ENCODE measurements around the gene R3HCC1L. TPM values are rescaled to one million over a fixed set of nuclear protein-coding genes. Genes with fewer than 3 reads are reported as not detected.

Gene R3HCC1L
- total and polyA plus RNA-seq, 9 of the 15 experiments (the other 6 are each of a cell fraction or from before 2014, with no cell fraction given) = 9.1 to 17.8 (median 12.6) TPM

- TF ChIP-seq MEF2A (IDR thresholded peaks at IDR 0.05; ENCODE audit: control insufficient read depth, low read depth, low read length) (no peak), HDAC3 (IDR thresholded peaks at IDR 0.05; ENCODE audit: borderline replicate concordance, partially characterized antibody) (no peak), ASH1L (IDR thresholded peaks at IDR 0.05; ENCODE audit: borderline replicate concordance, low read depth, partially characterized antibody) (no peak), WHSC1 (IDR thresholded peaks at IDR 0.05; ENCODE audit: low read length) (no peak)
Measured at GRCh38 chr10:98110356-98110755, 24.1 kb upstream of the R3HCC1L start (continued).

- Histone ChIP-seq H3K27me3 (ENCODE audit: control insufficient read depth in 2 of 2, insufficient read depth in 2 of 2, low read length in 2 of 2) (peaks cover 2 to 11% of the 10 kb centered on the region in 2 experiments; a peak in 3 of 5 replicates), H3K9me3 (replicated peaks; ENCODE audit: control insufficient read depth, insufficient read depth, low read depth, low read length) (no peaks in the 10 kb centered on the region), H3K79me2 (ENCODE audit: control insufficient read depth, insufficient read depth, low read length) (no peaks in the 10 kb centered on the region), H3K4me1 (replicated peaks in 1 of 2; ENCODE audit: control insufficient read depth in 2 of 2, insufficient read depth in 2 of 2, low read length in 2 of 2) (no peaks in the 10 kb centered on the region), H3K36me3 (ENCODE audit: control insufficient read depth, insufficient read depth, low read length) (no peaks in the 10 kb centered on the region), H3K4me3 (no peak overlapping the region), H3K4me2 (ENCODE audit: insufficient read depth, low read length) (no peak overlapping the region), H4K20me1 (replicated peaks; ENCODE audit: control insufficient read depth, insufficient read depth, low read length) (no peaks in the 10 kb centered on the region), H3K9ac (ENCODE audit: insufficient read depth in 1 of 2, low read depth in 2 of 2, low read length in 2 of 2) (no peak overlapping the region), H3K9me1 (ENCODE audit: control insufficient read depth, insufficient read depth, low read length) (no peaks in the 10 kb centered on the region), H3K27ac (ENCODE audit: extremely low read depth, low read depth, low read length) (no peak overlapping the region), H2AFZ (ENCODE audit: low read depth, low read length) (no peak overlapping the region)
- in situ Hi-C loops (cut with MboI) (no loop called here), intact Hi-C loops (cut with micrococcal nuclease) (no loop called here)
- ATAC-seq (no peak), FAIRE-seq (no peak), DNase-seq (ENCODE audit: extremely low read depth in 1 of 4, low spot score in 3 of 4) (no peak)
- POLR2A ChIA-PET = interaction anchor here (1.0 to 1.5 kb wide), 2 partner anchors 9 to 13 kb away, joined by 3 to 4 read pairs; no protein-coding TSS in a partner anchor
- 0% methylated on average over 9 of the region's 10 CpGs for WGBS (ENCODE audit: insufficient coverage, low coverage, missing lambda C conversion rate)
- CTCF ChIA-PET (ENCODE audit: low intra/inter-chr PET ratio) = no interaction called here
- no TSS peak for BruUV-seq (replicated peaks)
- TF ChIP-seq ZNF57 (CRISPR knock-in tag; IDR thresholded peaks at IDR 0.05) (no peak), ZNF589 (CRISPR knock-in tag; IDR thresholded peaks at IDR 0.05; ENCODE audit: low read depth) (no peak)
Measured at GRCh38 chr10:98115031-98115787, 19.2 kb upstream of the R3HCC1L start.
